Trophoblast cell (in vitro differentiated cells and primary cell): Measurements from ENCODE around the gene B3GAT1.

Source experiments
- DNase-seq, 2 donors: peaks; one replicate each; pipeline ENCODE4 v3.0.0-alpha.2; 2016
- H2AFZ ChIP-seq: 2 replicates; pipeline ENCODE4 v1.6.1; 2013; ENCODE audit warnings: low read length, moderate library complexity, mild to moderate bottlenecking; ENCODE audit not compliant: insufficient read depth, poor library complexity
- H2AK5ac ChIP-seq: 2 replicates; pipeline ENCODE4 v1.6.1; 2013; ENCODE audit warnings: mild to moderate bottlenecking, low read length
- H2BK120ac ChIP-seq: 2 replicates; pipeline ENCODE4 v1.6.1; 2013; ENCODE audit warnings: low read length, mild to moderate bottlenecking, moderate library complexity; ENCODE audit not compliant: insufficient read depth, poor library complexity
- H2BK12ac ChIP-seq: 2 replicates; pipeline ENCODE4 v1.6.1; 2013; ENCODE audit warnings: mild to moderate bottlenecking, low read length, moderate library complexity
- H2BK5ac ChIP-seq: 2 replicates; pipeline ENCODE4 v1.6.1; 2013; ENCODE audit warnings: low read length, low read depth, moderate library complexity, mild to moderate bottlenecking; ENCODE audit not compliant: poor library complexity
- H3K14ac ChIP-seq: 2 replicates; pipeline ENCODE4 v1.6.1; 2013; ENCODE audit warnings: mild to moderate bottlenecking, low read length
- H3K18ac ChIP-seq: 2 replicates; pipeline ENCODE4 v1.6.1; 2013; ENCODE audit warnings: mild to moderate bottlenecking, low read length
- H3K23ac ChIP-seq: 2 replicates; pipeline ENCODE4 v1.6.1; 2013; ENCODE audit warnings: low read length
- H3K27ac ChIP-seq: 2 replicates; pipeline ENCODE4 v1.5.1; 2013; ENCODE audit warnings: low read depth, mild to moderate bottlenecking, inconsistent platforms, low read length, moderate library complexity
- H3K27me3 ChIP-seq: 2 replicates; pipeline ENCODE4 v1.6.1; 2013; ENCODE audit warnings: inconsistent platforms, mild to moderate bottlenecking, low read length, moderate library complexity; ENCODE audit not compliant: insufficient read depth
- H3K36me3 ChIP-seq, 2 experiments: 1 replicate in 1 of 2; 2 replicates in 1 of 2; pipeline ENCODE4 v1.6.1; 2013; ENCODE audit warnings: low read length in 2 of 2, mild to moderate bottlenecking in 2 of 2, moderate library complexity in 1 of 2; ENCODE audit not compliant: insufficient read depth in 2 of 2, control insufficient read depth in 1 of 2
- H3K4ac ChIP-seq: 2 replicates; pipeline ENCODE4 v1.6.1; 2013; ENCODE audit warnings: low read depth, mild to moderate bottlenecking, low read length, moderate library complexity
- H3K4me1 ChIP-seq, 2 experiments: 1 replicate in 1 of 2; 2 replicates in 1 of 2; pipeline ENCODE4 v1.6.1; 2013; ENCODE audit warnings: low read length in 2 of 2, mild to moderate bottlenecking in 2 of 2, moderate library complexity in 1 of 2; ENCODE audit not compliant: insufficient read depth in 2 of 2, control insufficient read depth in 1 of 2
- H3K4me2 ChIP-seq: 2 replicates; pipeline ENCODE4 v1.6.1; 2013; ENCODE audit warnings: inconsistent platforms, mild to moderate bottlenecking, low read length, moderate library complexity
- H3K4me3 ChIP-seq: 2 replicates; pipeline ENCODE4 v1.5.1; 2013; ENCODE audit warnings: mild to moderate bottlenecking, low read depth, low read length, inconsistent platforms
- H3K79me1 ChIP-seq: one replicate; pipeline ENCODE4 v1.6.1; 2013; ENCODE audit warnings: low read length
- H3K79me2 ChIP-seq: 2 replicates; pipeline ENCODE4 v1.6.1; 2013; ENCODE audit warnings: low read length, mild to moderate bottlenecking; ENCODE audit not compliant: control insufficient read depth, insufficient read depth, poor library complexity
- H3K9ac ChIP-seq: 2 replicates; pipeline ENCODE4 v1.6.1; 2013; ENCODE audit warnings: mild to moderate bottlenecking, low read length
- H3K9me3 ChIP-seq: 2 replicates; pipeline ENCODE4 v1.6.1; 2013; ENCODE audit warnings: low read depth, mild to moderate bottlenecking, control low read depth, inconsistent platforms, low read length; ENCODE audit not compliant: insufficient read depth
- H4K12ac ChIP-seq: 2 replicates; pipeline ENCODE4 v1.6.1; 2013; ENCODE audit warnings: low read depth, mild to moderate bottlenecking, low read length, moderate library complexity
- H4K8ac ChIP-seq: 2 replicates; pipeline ENCODE4 v1.6.1; 2013; ENCODE audit warnings: low read depth, mild to moderate bottlenecking, low read length, moderate library complexity
- H4K91ac ChIP-seq: one replicate; pipeline ENCODE4 v1.6.1; 2013; ENCODE audit warnings: low read depth, mild to moderate bottlenecking, low read length, moderate library complexity
- WGBS: extraction: QIAGEN DNeasy Blood & Tissue Kit; methylation state at CpG from one replicate; pipeline ENCODE4 v1.1.7; 2013; ENCODE audit warnings: missing lambda C conversion rate; ENCODE audit not compliant: insufficient read length, insufficient coverage; ENCODE audit errors: extremely low coverage; 5-methylcytosine and 5-hydroxymethylcytosine counted together

B3GAT1 gene

DNA sequence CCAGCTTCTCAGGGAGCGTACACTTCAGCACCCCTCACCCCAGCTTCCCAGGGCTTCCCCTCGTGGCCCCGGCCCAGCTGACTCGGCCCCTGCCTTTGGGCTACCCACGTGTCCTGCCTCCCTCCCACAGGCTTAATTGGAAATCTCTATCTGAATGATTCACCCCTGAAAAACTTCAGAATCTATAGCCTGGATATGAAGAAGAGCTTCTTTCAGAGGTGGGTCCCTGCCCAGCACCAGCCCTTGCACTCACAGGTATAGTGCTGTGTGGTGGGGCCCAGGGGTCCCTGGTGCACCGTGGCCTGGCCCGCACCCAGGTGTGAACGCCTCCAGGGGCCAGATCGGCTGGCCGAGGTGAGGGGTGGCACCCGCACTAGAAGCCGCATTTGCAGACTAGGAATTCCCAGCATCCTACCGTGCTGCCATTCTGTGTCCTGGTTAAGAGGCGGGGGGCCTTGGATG lies 38.4 kb downstream of the B3GAT1 start:
- no peak overlapping the region for H4K12ac ChIP-seq
- H3K4me2 ChIP-seq, result no peak overlapping the region
- no peaks in the 10 kb centered on the region for H3K4me1 ChIP-seq
- H3K79me1 ChIP-seq, result no peaks in the 10 kb centered on the region
- H3K4ac ChIP-seq, result no peak overlapping the region
- no peaks in the 10 kb centered on the region for H3K79me2 ChIP-seq
- H3K14ac ChIP-seq, result no peak overlapping the region
- H2BK120ac ChIP-seq, result no peak overlapping the region
- no peak overlapping the region for H3K18ac ChIP-seq
- H4K8ac ChIP-seq, result no peak overlapping the region
- no peak overlapping the region for H3K23ac ChIP-seq
- H2AK5ac ChIP-seq, result no peak overlapping the region
- DNase-seq, result no peak
- no peaks in the 10 kb centered on the region for H3K27me3 ChIP-seq
- no CpG with 5 or more reads among the region's 14 CpGs for WGBS
- no peak overlapping the region for H3K27ac ChIP-seq
- no peak overlapping the region for H2BK12ac ChIP-seq
- no peak overlapping the region for H2BK5ac ChIP-seq
- H3K9me3 ChIP-seq, result peaks cover 2% of the 10 kb centered on the region
- no peak overlapping the region for H4K91ac ChIP-seq
- H2AFZ ChIP-seq, result no peak overlapping the region
- no peak overlapping the region for H3K9ac ChIP-seq
- H3K36me3 ChIP-seq, result no peaks in the 10 kb centered on the region
- no peak overlapping the region for H3K4me3 ChIP-seq

DNA sequence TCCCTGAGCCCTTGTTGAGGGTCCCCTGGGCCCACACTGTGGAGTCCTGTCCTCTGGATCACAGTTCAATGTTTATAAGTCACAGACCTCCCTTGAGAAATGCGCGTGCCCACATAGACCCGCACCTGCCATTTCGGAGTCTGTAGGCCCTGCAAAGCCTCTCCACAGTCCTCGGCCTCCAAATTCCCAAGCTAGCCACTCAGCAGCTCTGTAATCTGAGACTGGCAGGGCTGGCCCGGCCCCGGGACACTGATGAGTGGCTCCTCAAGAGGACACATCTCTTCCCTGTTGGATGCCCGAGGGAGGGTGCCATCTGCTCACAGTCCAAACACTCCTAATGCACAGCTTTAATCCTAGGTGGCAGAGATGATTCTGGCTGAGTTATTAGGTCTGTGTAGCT lies 39.1 kb downstream of the B3GAT1 start:
- no peak overlapping the region for H3K4me3 ChIP-seq
- H3K79me1 ChIP-seq, result no peaks in the 10 kb centered on the region
- no peak overlapping the region for H3K23ac ChIP-seq
- H2BK5ac ChIP-seq, result no peak overlapping the region
- H3K4ac ChIP-seq, result no peak overlapping the region
- no peak overlapping the region for H2AK5ac ChIP-seq
- no peaks in the 10 kb centered on the region for H3K36me3 ChIP-seq
- no peaks in the 10 kb centered on the region for H3K27me3 ChIP-seq
- peaks cover 2% of the 10 kb centered on the region for H3K9me3 ChIP-seq
- H3K27ac ChIP-seq, result no peak overlapping the region
- H3K4me2 ChIP-seq, result no peak overlapping the region
- no peak overlapping the region for H4K12ac ChIP-seq
- no peak overlapping the region for H4K91ac ChIP-seq
- H4K8ac ChIP-seq, result no peak overlapping the region
- H3K79me2 ChIP-seq, result no peaks in the 10 kb centered on the region
- no peak overlapping the region for H2BK12ac ChIP-seq
- no peak overlapping the region for H3K9ac ChIP-seq
- WGBS, result no CpG with 5 or more reads among the region's 8 CpGs
- no peak for DNase-seq
- H2BK120ac ChIP-seq, result no peak overlapping the region
- no peak overlapping the region for H3K14ac ChIP-seq
- H3K4me1 ChIP-seq, result no peaks in the 10 kb centered on the region
- H3K18ac ChIP-seq, result no peak overlapping the region
- no peak overlapping the region for H2AFZ ChIP-seq

DNA sequence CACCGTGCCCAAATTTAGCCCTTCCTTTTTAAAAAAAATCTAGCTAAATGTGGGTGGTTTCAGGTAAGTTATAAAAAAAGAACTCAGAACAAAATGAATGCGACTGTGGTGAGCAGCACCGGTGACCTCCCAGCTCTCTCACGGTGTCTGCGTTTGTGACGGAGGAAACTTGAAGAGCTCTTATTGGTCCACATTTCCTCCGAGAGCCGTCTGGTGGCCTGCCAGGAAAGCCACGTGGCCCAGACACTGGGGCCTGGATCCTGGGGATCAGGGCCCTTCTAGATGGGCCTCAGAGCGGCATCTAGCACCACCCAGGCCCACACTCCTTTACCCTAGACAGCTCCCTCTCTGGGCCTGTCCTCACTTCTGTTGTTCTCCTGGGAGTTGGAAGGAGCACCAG lies 39.5 kb downstream of the B3GAT1 start:
- no peak overlapping the region for H4K8ac ChIP-seq
- no peaks in the 10 kb centered on the region for H3K79me1 ChIP-seq
- H3K4me1 ChIP-seq, result no peaks in the 10 kb centered on the region
- H4K91ac ChIP-seq, result no peak overlapping the region
- no peak overlapping the region for H2BK5ac ChIP-seq
- DNase-seq, result no peak
- H2AFZ ChIP-seq, result no peak overlapping the region
- H2BK120ac ChIP-seq, result no peak overlapping the region
- no peak overlapping the region for H4K12ac ChIP-seq
- H3K14ac ChIP-seq, result no peak overlapping the region
- no peaks in the 10 kb centered on the region for H3K9me3 ChIP-seq
- no peak overlapping the region for H3K9ac ChIP-seq
- H3K36me3 ChIP-seq, result no peaks in the 10 kb centered on the region
- no CpG with 5 or more reads among the region's 10 CpGs for WGBS
- H3K23ac ChIP-seq, result no peak overlapping the region
- H3K4me2 ChIP-seq, result no peak overlapping the region
- H3K27me3 ChIP-seq, result no peaks in the 10 kb centered on the region
- no peak overlapping the region for H2BK12ac ChIP-seq
- H2AK5ac ChIP-seq, result no peak overlapping the region
- no peak overlapping the region for H3K27ac ChIP-seq
- H3K79me2 ChIP-seq, result no peaks in the 10 kb centered on the region
- H3K18ac ChIP-seq, result no peak overlapping the region
- H3K4me3 ChIP-seq, result no peak overlapping the region
- no peak overlapping the region for H3K4ac ChIP-seq

DNA sequence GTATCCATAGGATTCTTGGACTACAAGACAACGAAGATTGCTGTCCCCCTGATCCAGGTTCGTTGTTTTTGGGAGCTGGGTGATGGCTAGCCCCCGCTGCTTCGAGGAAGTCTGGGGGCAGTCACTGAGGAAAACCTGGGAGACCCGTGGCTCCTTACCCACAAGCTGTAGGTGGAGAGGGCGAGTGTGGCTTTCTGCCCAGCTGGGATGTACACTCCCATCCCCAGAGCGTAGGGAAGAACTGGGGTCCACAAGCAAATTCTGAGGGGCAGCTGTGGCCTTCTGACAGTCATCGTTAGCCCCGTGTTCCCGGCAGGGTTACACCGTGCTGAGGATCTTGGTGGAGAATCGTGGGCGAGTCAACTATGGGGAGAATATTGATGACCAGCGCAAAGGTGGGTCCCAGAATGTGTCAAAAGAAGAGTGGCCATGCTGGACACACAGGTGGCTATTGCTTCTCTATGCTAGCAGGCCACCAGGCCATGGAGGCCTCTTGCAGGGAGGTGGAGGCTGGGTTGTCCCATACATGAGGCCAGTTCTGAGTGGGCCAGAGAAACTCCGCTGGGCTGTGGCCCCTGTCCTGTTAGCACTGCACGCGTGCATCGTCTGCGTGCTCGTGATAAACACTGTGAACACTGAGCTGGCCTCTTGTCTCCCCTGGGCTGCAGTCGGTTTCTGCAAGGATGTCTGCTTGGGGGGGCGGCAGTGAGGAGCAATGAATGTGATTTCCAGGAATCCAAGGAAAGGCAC lies 40.4 kb downstream of the B3GAT1 start:
- WGBS, result no CpG with 5 or more reads among the region's 22 CpGs
- Histone ChIP-seq H3K4me1 (no peaks in the 10 kb centered on the region), H4K8ac (no peak overlapping the region), H3K36me3 (no peaks in the 10 kb centered on the region), H4K12ac (no peak overlapping the region), H3K9ac (no peak overlapping the region), H3K18ac (no peak overlapping the region), H4K91ac (no peak overlapping the region), H2BK12ac (no peak overlapping the region), H2AFZ (no peak overlapping the region), H3K79me2 (no peaks in the 10 kb centered on the region), H3K14ac (no peak overlapping the region), H3K27me3 (no peaks in the 10 kb centered on the region), H3K27ac (no peak overlapping the region), H3K79me1 (no peaks in the 10 kb centered on the region), H3K4me2 (no peak overlapping the region), H2AK5ac (no peak overlapping the region), H3K23ac (no peak overlapping the region), H3K9me3 (no peaks in the 10 kb centered on the region), H3K4ac (no peak overlapping the region), H3K4me3 (no peak overlapping the region), H2BK120ac (no peak overlapping the region), H2BK5ac (no peak overlapping the region)
- DNase-seq, result no peak
